ENCODE measurements around the gene RNF13. TPM values are rescaled to one million over a fixed set of nuclear protein-coding genes. Genes with fewer than 3 reads are reported as not detected.

RNF13 gene
- total RNA-seq, 1 experiment from 2014 or later: 76.9 TPM

DNA sequence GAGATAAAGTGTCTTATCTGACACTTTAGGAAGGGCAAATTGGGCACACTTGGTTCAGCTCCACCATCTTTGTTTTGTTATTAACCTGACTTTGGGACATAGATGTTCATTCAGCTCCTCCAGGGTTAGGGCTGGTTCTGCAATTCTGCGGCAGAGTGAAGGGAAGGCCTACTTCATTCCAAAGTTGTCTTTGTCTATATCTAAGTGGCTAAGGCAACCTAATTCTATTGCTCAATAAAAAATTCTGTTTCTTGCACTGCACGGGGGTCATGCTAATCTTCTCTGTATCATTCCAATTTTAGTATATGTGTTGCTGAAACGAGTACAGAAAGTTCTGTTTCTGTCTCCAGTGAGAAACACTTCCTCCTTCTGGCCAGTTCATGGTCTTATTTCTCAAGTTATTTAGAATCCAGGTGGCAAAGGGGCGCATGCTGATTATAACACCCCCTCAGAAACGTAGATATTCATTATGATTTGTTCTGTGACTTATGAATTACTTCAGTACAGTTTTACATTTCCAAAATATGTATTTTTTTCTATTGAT is 104.2 kb downstream of the RNF13 start:
- no peaks in the 10 kb centered on the region for H3K27me3 ChIP-seq (ENCODE audit: control insufficient read depth, insufficient read depth, low read length)
- POLR2A ChIA-PET: no interaction called here

GRCh38 chr3:149919509-149919908 is 106.5 kb downstream of the RNF13 start:
- Histone ChIP-seq H3K9me3 (ENCODE audit: control insufficient read depth, insufficient read depth, low read depth, low read length) (no peaks in the 10 kb centered on the region), H3K4me1 (ENCODE audit: control insufficient read depth, insufficient read depth, low read length) (no peaks in the 10 kb centered on the region), H3K27me3 (ENCODE audit: control insufficient read depth, insufficient read depth, low read length) (no peaks in the 10 kb centered on the region), H3K27ac (ENCODE audit: low read length) (no peak overlapping the region), H3K36me3 (ENCODE audit: control insufficient read depth, insufficient read depth, low read length) (peaks cover 6% of the 10 kb centered on the region), H3K4me3 (ENCODE audit: low read depth in 2 of 2, low read length in 2 of 2) (no peak overlapping the region)
- no peak for TF ChIP-seq TCF7L2 (IDR thresholded peaks at IDR 0.05; ENCODE audit: low read depth, low read length)
- TF ChIP-seq, protein P1, sequence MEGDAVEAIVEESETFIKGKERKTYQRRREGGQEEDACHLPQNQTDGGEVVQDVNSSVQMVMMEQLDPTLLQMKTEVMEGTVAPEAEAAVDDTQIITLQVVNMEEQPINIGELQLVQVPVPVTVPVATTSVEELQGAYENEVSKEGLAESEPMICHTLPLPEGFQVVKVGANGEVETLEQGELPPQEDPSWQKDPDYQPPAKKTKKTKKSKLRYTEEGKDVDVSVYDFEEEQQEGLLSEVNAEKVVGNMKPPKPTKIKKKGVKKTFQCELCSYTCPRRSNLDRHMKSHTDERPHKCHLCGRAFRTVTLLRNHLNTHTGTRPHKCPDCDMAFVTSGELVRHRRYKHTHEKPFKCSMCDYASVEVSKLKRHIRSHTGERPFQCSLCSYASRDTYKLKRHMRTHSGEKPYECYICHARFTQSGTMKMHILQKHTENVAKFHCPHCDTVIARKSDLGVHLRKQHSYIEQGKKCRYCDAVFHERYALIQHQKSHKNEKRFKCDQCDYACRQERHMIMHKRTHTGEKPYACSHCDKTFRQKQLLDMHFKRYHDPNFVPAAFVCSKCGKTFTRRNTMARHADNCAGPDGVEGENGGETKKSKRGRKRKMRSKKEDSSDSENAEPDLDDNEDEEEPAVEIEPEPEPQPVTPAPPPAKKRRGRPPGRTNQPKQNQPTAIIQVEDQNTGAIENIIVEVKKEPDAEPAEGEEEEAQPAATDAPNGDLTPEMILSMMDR (IDR thresholded peaks at IDR 0.05): no peak
- no peak for TF ChIP-seq REST (IDR thresholded peaks at IDR 0.05; ENCODE audit: insufficient read depth in 1 of 2, low read depth in 2 of 2, low read length in 1 of 2)
- no peak for TF ChIP-seq POLR2AphosphoS5 (IDR thresholded peaks at IDR 0.05; ENCODE audit: low read depth, low read length)
- no peak for TF ChIP-seq SIN3A (IDR thresholded peaks at IDR 0.05; ENCODE audit: borderline replicate concordance, insufficient read depth, low read depth, low read length)
- no peak for DNase-seq (ENCODE audit: low read depth, low spot score)
- ChIA-PET CTCF (no interaction called here), POLR2A (no interaction called here)
- BruUV-seq (replicated peaks): no TSS peak
- intact Hi-C loops (cut with micrococcal nuclease; ENCODE audit: unreplicated experiment) (no loop called here), in situ Hi-C loops (cut with HindIII; ENCODE audit: low pct_unique_long_range_greater_than_20kb, low sequenced_read_pairs) (no loop called here)
- ATAC-seq: no peak

More for the DNA sequence above, 104.2 kb downstream of the RNF13 start:
- no peaks in the 10 kb centered on the region for H3K9me3 ChIP-seq (ENCODE audit: control insufficient read depth, insufficient read depth, low read depth, low read length)
- CTCF ChIA-PET: no interaction called here
- BruUV-seq (replicated peaks): no TSS peak
- in situ Hi-C loops (cut with HindIII; ENCODE audit: low pct_unique_long_range_greater_than_20kb, low sequenced_read_pairs): no loop called here
- intact Hi-C loops (cut with micrococcal nuclease; ENCODE audit: unreplicated experiment): no loop called here
- no peaks in the 10 kb centered on the region for H3K4me1 ChIP-seq (ENCODE audit: control insufficient read depth, insufficient read depth, low read length)
- H3K36me3 ChIP-seq (ENCODE audit: control insufficient read depth, insufficient read depth, low read length): peaks cover 7% of the 10 kb centered on the region; the same call in 1 of the 2 replicates
- DNase-seq (ENCODE audit: low read depth, low spot score): no peak
- ATAC-seq: no peak
- no peak for TF ChIP-seq SIN3A (IDR thresholded peaks at IDR 0.05; ENCODE audit: borderline replicate concordance, insufficient read depth, low read depth, low read length)
- no peak for TF ChIP-seq POLR2AphosphoS5 (IDR thresholded peaks at IDR 0.05; ENCODE audit: low read depth, low read length)
- TF ChIP-seq, protein P1 (IDR thresholded peaks at IDR 0.05): no peak
- no peak for TF ChIP-seq REST (IDR thresholded peaks at IDR 0.05; ENCODE audit: insufficient read depth in 1 of 2, low read depth in 2 of 2, low read length in 1 of 2)
- no peak for TF ChIP-seq TCF7L2 (IDR thresholded peaks at IDR 0.05; ENCODE audit: low read depth, low read length)
- H3K27ac ChIP-seq (ENCODE audit: low read length): no peak overlapping the region
- no peak overlapping the region for H3K4me3 ChIP-seq (ENCODE audit: low read depth in 2 of 2, low read length in 2 of 2)

Measured in Panc1 (cell line).